A673 (cell line): Measurements from ENCODE around the gene PSORS1C1. TPM values are rescaled to one million over a fixed set of nuclear protein-coding genes. Genes with fewer than 3 reads are reported as not detected.

Experiments used
- BruUV-seq: library from RNA; stranded (reverse); fragments of 400-500 nt; replicated peaks from 2 replicates; lab custom pipeline; 2021; lab: Mats Ljungman, UMichigan
- CTCF ChIA-PET: fragments of 300-600 bp; sonication (Branson Sonifier 250); formaldehyde crosslinking; loops from one replicate; lab custom pipeline; 2022; ENCODE audit warnings: antibody characterized with exemption; lab: Charles Lee
- POLR2A ChIA-PET: fragments of 300-600 bp; sonication (Branson Sonifier 250); formaldehyde crosslinking; loops from one replicate; lab custom pipeline; 2022; ENCODE audit warnings: antibody characterized with exemption; ENCODE audit not compliant: low non-redundant PET; lab: Charles Lee
- DNase-seq: peaks from one replicate; pipeline ENCODE4 v3.0.0-alpha.2; 2015; ENCODE audit warnings: low spot score
- H3K27ac ChIP-seq: fragments of 200-600 bp; sonication (generic); 2 replicates; pipeline ENCODE4 v1.5.1; 2016; ENCODE audit warnings: mixed run types, low read depth, mild to moderate bottlenecking, mixed read lengths, antibody characterized with exemption, low read length; ENCODE audit not compliant: poor library complexity, severe bottlenecking
- H3K27me3 ChIP-seq: fragments of 200-600 bp; sonication (generic); replicated peaks from 2 replicates; pipeline ENCODE4 v1.6.1; 2017; ENCODE audit warnings: mixed run types, low read depth, mild to moderate bottlenecking, mixed read lengths, antibody characterized with exemption, low read length; ENCODE audit not compliant: insufficient read depth, poor library complexity
- H3K36me3 ChIP-seq: fragments of 200-600 bp; sonication (generic); 2 replicates; pipeline ENCODE4 v1.6.1; 2016; ENCODE audit warnings: mixed run types, mild to moderate bottlenecking, mixed read lengths, antibody characterized with exemption, low read length; ENCODE audit not compliant: insufficient read depth, poor library complexity, severe bottlenecking
- H3K4me1 ChIP-seq: fragments of 200-600 bp; sonication (generic); 2 replicates; pipeline ENCODE4 v1.6.1; 2017; ENCODE audit warnings: mixed run types, mild to moderate bottlenecking, mixed read lengths, antibody characterized with exemption, low read length; ENCODE audit not compliant: insufficient read depth, poor library complexity, severe bottlenecking
- H3K4me3 ChIP-seq: fragments of 200-600 bp; sonication (generic); 2 replicates; pipeline ENCODE4 v1.5.1; 2016; ENCODE audit warnings: low read depth, mixed run types, mild to moderate bottlenecking, mixed read lengths, low read length; ENCODE audit not compliant: poor library complexity, severe bottlenecking
- H3K9me3 ChIP-seq: fragments of 200-600 bp; sonication (generic); 2 replicates; pipeline ENCODE4 v1.6.1; 2016; ENCODE audit warnings: mixed run types, low read depth, mild to moderate bottlenecking, mixed read lengths, antibody characterized with exemption, low read length; ENCODE audit not compliant: poor library complexity, severe bottlenecking
- EZH2 ChIP-seq: fragments of 200-600 bp; sonication (generic); IDR thresholded peaks from 2 replicates; pipeline ENCODE4 v1.6.1; 2017; ENCODE audit warnings: borderline replicate concordance, low read depth, mild to moderate bottlenecking, mixed read lengths, antibody characterized with exemption, low read length; ENCODE audit not compliant: poor library complexity, severe bottlenecking
- intact Hi-C: fragments of 100-400 bp; cut with micrococcal nuclease; formaldehyde crosslinking; loops from one replicate; pipeline ENCODE4 v1.10.0; 2022; ENCODE audit not compliant: unreplicated experiment
- total RNA-seq: library from RNA; stranded (reverse); gene quantifications from 2 replicates; pipeline ENCODE4 v1.2.3, GENCODE V29; 2021
- TF ChIP-seq, protein P1 (sequence below): fragments of 300-800, 200-600 bp; sonication (generic); conservative IDR thresholded peaks from 2 replicates; pipeline ENCODE4 v1.5.1; 2017; ENCODE audit warnings: low read depth, mild to moderate bottlenecking, antibody characterized with exemption, low read length, moderate library complexity, mixed read lengths

The PSORS1C1 gene
- total RNA-seq, 1 experiment from 2014 or later = not detected

DNA sequence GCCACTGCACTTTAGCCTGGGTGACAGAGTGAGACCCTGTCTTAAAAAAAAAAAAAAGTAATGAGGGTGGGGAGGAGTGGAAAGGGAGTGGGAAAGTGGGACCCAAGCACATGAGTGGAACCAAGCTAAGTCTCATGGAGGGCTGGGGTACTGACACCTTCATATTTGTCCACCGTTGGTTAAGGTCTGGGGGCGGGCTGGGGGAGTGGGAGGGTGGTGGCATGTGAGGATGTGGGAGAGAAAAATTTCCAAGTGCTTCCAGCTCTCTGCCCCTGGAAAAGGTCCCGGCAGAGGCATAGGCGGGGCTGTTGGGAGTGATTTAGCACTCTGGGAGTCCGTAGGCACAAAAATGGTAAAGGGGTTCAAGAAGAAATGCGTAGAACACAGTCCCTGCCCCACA lies 18.2 kb downstream of the PSORS1C1 start:
- Histone ChIP-seq H3K27ac (no peak overlapping the region), H3K27me3 (no peaks in the 10 kb centered on the region), H3K4me3 (no peak overlapping the region), H3K36me3 (no peaks in the 10 kb centered on the region), H3K4me1 (peaks cover 7% of the 10 kb centered on the region), H3K9me3 (no peaks in the 10 kb centered on the region)
- BruUV-seq = no TSS peak
- POLR2A ChIA-PET = no interaction called here
- CTCF ChIA-PET = no interaction called here
- intact Hi-C loops = no loop called here
- DNase-seq = no peak
- TF ChIP-seq, protein P1, sequence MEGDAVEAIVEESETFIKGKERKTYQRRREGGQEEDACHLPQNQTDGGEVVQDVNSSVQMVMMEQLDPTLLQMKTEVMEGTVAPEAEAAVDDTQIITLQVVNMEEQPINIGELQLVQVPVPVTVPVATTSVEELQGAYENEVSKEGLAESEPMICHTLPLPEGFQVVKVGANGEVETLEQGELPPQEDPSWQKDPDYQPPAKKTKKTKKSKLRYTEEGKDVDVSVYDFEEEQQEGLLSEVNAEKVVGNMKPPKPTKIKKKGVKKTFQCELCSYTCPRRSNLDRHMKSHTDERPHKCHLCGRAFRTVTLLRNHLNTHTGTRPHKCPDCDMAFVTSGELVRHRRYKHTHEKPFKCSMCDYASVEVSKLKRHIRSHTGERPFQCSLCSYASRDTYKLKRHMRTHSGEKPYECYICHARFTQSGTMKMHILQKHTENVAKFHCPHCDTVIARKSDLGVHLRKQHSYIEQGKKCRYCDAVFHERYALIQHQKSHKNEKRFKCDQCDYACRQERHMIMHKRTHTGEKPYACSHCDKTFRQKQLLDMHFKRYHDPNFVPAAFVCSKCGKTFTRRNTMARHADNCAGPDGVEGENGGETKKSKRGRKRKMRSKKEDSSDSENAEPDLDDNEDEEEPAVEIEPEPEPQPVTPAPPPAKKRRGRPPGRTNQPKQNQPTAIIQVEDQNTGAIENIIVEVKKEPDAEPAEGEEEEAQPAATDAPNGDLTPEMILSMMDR = no peak
- no peak for TF ChIP-seq EZH2

DNA sequence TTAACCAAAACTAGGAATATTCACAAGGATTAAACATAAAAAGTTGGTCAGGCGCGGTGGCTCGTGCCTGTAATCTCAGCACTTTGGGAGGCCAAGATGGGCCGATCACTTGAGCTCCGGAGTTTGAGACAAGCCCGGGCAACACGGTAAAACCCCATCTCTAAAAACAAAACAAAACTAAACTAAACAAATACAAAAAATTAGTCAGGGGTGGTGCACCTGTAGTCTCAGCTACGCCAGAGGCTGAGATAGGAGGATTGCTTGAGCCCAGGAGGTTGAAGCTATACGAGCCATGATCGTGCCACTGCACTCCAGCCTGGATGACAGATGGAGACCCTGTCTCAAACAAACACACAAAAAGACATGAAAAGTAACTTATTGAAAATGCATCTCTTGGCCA lies 21.1 kb downstream of the PSORS1C1 start:
- ChIA-PET CTCF (no interaction called here), POLR2A (no interaction called here)
- TF ChIP-seq, protein P1 = no peak
- TF ChIP-seq EZH2 = no peak
- H3K4me3 ChIP-seq = no peak overlapping the region
- intact Hi-C loops = loop anchor here (2.0 kb wide), 1 partner anchor 231 kb away; no protein-coding TSS in a partner anchor
- DNase-seq = no peak
- no peaks in the 10 kb centered on the region for H3K27me3 ChIP-seq
- H3K36me3 ChIP-seq = no peaks in the 10 kb centered on the region
- H3K4me1 ChIP-seq = no peaks in the 10 kb centered on the region
- BruUV-seq = no TSS peak
- H3K27ac ChIP-seq = no peak overlapping the region
- no peaks in the 10 kb centered on the region for H3K9me3 ChIP-seq

DNA sequence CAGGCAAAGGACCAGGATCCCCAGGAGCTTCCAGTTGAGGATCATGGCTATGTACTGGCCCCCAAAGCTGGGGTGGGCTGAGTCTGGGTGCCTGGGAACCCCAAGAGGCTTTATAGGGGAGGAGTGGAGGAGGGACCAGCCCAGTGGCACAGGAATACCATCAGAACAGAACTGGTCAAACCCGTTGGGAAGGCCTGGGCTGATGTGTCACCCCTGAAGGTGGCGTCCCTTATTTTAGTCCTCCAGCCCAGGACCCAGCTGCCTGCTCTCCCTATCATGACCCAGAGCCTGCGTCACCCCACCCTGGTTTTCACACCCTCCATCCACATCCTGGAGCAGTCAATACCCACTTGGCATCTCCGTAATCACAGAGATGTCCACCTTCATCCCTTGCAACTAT lies 24.4 kb downstream of the PSORS1C1 start, which contains the start of gene PSORS1C2:
Gene PSORS1C2, minus strand, starts transcription at position 85 of the 400 bp plus-strand sequence. Its CDS starts 40 bp downstream, at position 45.
- Histone ChIP-seq H3K9me3 (no peaks in the 10 kb centered on the region), H3K36me3 (peaks cover 9% of the 10 kb centered on the region), H3K27ac (no peak within 1 kb of the TSS), H3K27me3 (no peaks in the 10 kb centered on the region), H3K4me1 (no peaks in the 10 kb centered on the region), H3K4me3 (no peak within 1 kb of the TSS)
- no peak for DNase-seq
- BruUV-seq = no TSS peak
- CTCF ChIA-PET = interaction anchor here (1.1 to 2.2 kb wide), 2 partner anchors 54 to 228 kb away, joined by 9 to 21 read pairs; no protein-coding TSS in a partner anchor
- POLR2A ChIA-PET = no interaction called here
- TF ChIP-seq EZH2 = no peak
- TF ChIP-seq, protein P1 = no peak
- intact Hi-C loops = no loop called here
